DMS153 treated with DMSO at 0.1 percent for 48 hours (cell line): ENCODE results near the gene MYLIP.

Experiments used
- DNase-seq: peaks from one replicate; lab custom pipeline; 2025; ENCODE audit not compliant: unreplicated experiment; lab: John Stamatoyannopoulos, UW

MYLIP gene

GRCh38 chr6:16106991-16107787 lies 21.7 kb upstream of the MYLIP start:
- no peak for DNase-seq

GRCh38 chr6:16108419-16108818 lies 20.5 kb upstream of the MYLIP start:
- DNase-seq: no peak

- DNase-seq: no peak
These were observed 19.8 kb upstream of the MYLIP start for GRCh38 chr6:16108921-16109658.

GRCh38 chr6:16109659-16110305 lies 19.1 kb upstream of the MYLIP start:
- no peak for DNase-seq

- no peak for DNase-seq
These were observed 10.1 kb upstream of the MYLIP start for GRCh38 chr6:16118825-16119224.

GRCh38 chr6:16121339-16121738 lies 7.5 kb upstream of the MYLIP start:
- no peak for DNase-seq

- no peak for DNase-seq
These were observed 6.7 kb upstream of the MYLIP start for GRCh38 chr6:16122197-16122596.

GRCh38 chr6:16124198-16125180 lies 4.4 kb upstream of the MYLIP start:
- no peak for DNase-seq

- DNase-seq: no peak
These were observed 2.8 kb upstream of the MYLIP start for GRCh38 chr6:16126056-16126455.

GRCh38 chr6:16126861-16127260 lies 2.0 kb upstream of the MYLIP start:
- DNase-seq: no peak

- no peak for DNase-seq
These were observed 1.4 kb upstream of the MYLIP start for GRCh38 chr6:16127471-16127870.

GRCh38 chr6:16129623-16130401 lies 926 bp downstream of the MYLIP start:
- no peak for DNase-seq

- DNase-seq: no peak
These were observed 1.6 kb downstream of the MYLIP start for GRCh38 chr6:16130437-16130891.

- DNase-seq: no peak
These were observed 2.1 kb downstream of the MYLIP start for GRCh38 chr6:16130932-16131387.

GRCh38 chr6:16132909-16133308 lies 4.0 kb downstream of the MYLIP start:
- DNase-seq: no peak

- DNase-seq: no peak
These were observed 5.5 kb downstream of the MYLIP start for GRCh38 chr6:16134430-16134829.

GRCh38 chr6:16135066-16135465 lies 6.2 kb downstream of the MYLIP start:
- no peak for DNase-seq

- no peak for DNase-seq
These were observed 7.2 kb downstream of the MYLIP start for GRCh38 chr6:16136091-16136490.

GRCh38 chr6:16136621-16137450 lies 8.0 kb downstream of the MYLIP start:
- no peak for DNase-seq
